Hepatocyte (in vitro differentiated cells): Measurements from ENCODE around the gene PAFAH1B1. TPM values are rescaled to one million over a fixed set of nuclear protein-coding genes. Genes with fewer than 3 reads are reported as not detected.

ENCODE experiments used
- DNase-seq: peaks from one replicate; pipeline ENCODE4 v3.0.0-alpha.2; 2016; ENCODE audit warnings: low spot score
- H2AFZ ChIP-seq: fragments of 200-600 bp; sonication (generic); 2 replicates; pipeline ENCODE4 v1.6.0; 2016; ENCODE audit warnings: antibody characterized with exemption, mild to moderate bottlenecking
- H3K27ac ChIP-seq: fragments of 200-600 bp; sonication (generic); 2 replicates; pipeline ENCODE4 v1.5.1; 2016; ENCODE audit warnings: mild to moderate bottlenecking
- H3K27me3 ChIP-seq: fragments of 200-600 bp; sonication (generic); 2 replicates; pipeline ENCODE4 v1.6.1; 2016
- H3K36me3 ChIP-seq: fragments of 200-600 bp; sonication (generic); replicated peaks from 2 replicates; pipeline ENCODE4 v1.5.1; 2016; ENCODE audit warnings: low read depth; ENCODE audit not compliant: insufficient read depth
- H3K4me1 ChIP-seq: fragments of 200-600 bp; sonication (generic); 2 replicates; pipeline ENCODE4 v1.5.1; 2016; ENCODE audit warnings: mild to moderate bottlenecking, moderate library complexity; ENCODE audit not compliant: insufficient read depth
- H3K4me2 ChIP-seq: fragments of 200-600 bp; sonication (generic); 2 replicates; pipeline ENCODE4 v1.6.0; 2016
- H3K4me3 ChIP-seq: fragments of 200-600 bp; sonication (generic); 2 replicates; pipeline ENCODE4 v1.5.1; 2016; ENCODE audit warnings: mild to moderate bottlenecking
- H3K79me2 ChIP-seq: fragments of 200-600 bp; sonication (generic); 2 replicates; pipeline ENCODE4 v1.6.0; 2017; ENCODE audit warnings: mild to moderate bottlenecking
- H3K9me2 ChIP-seq: fragments of 200-600 bp; sonication (generic); replicated peaks from 2 replicates; pipeline ENCODE4 v1.6.0; 2017; ENCODE audit warnings: mild to moderate bottlenecking; ENCODE audit not compliant: insufficient read depth
- H3K9me3 ChIP-seq: fragments of 200-600 bp; sonication (generic); 2 replicates; pipeline ENCODE4 v1.5.1; 2016; ENCODE audit warnings: low read depth, mild to moderate bottlenecking
- H4K20me1 ChIP-seq: fragments of 200-600 bp; sonication (generic); 2 replicates; pipeline ENCODE4 v1.6.0; 2016; ENCODE audit warnings: mild to moderate bottlenecking; ENCODE audit not compliant: insufficient read depth, poor library complexity, severe bottlenecking
- CTCF ChIP-seq: fragments of 200-600 bp; sonication (generic); IDR thresholded peaks from 2 replicates; pipeline ENCODE4 v1.5.1; 2016; ENCODE audit warnings: antibody characterized with exemption, mild to moderate bottlenecking; ENCODE audit not compliant: poor library complexity
- EZH2 ChIP-seq: fragments of 200-600 bp; sonication (generic); IDR thresholded peaks from 2 replicates; pipeline ENCODE4 v1.6.1; 2016; ENCODE audit warnings: antibody characterized with exemption, mild to moderate bottlenecking, borderline replicate concordance
- EZH2phosphoT487 ChIP-seq: fragments of 200-600 bp; sonication (generic); IDR thresholded peaks from one replicate; pipeline ENCODE4 v1.6.1; 2018; ENCODE audit warnings: antibody characterized with exemption, mild to moderate bottlenecking, low read depth, moderate library complexity; ENCODE audit not compliant: unreplicated experiment, severe bottlenecking
- WGBS: methylation state at CpG from one replicate; pipeline ENCODE4 v1.1.6; 2016; ENCODE audit warnings: low lambda C conversion rate; ENCODE audit errors: missing lambda C conversion rate; 5-methylcytosine and 5-hydroxymethylcytosine counted together
- polyA plus RNA-seq: library from polyadenylated mRNA; unstranded; fragments of >200 nt; fragmentation: Nextera tagmentation; extraction: Ambion mirVana; gene quantifications from 2 replicates; pipeline ENCODE4 v1.2.1, GENCODE V29; 2016
- total RNA-seq: library from RNA; depleted of rRNA; stranded (reverse); fragments of >200 nt; gene quantifications from 2 replicates; pipeline ENCODE4 v1.2.3, GENCODE V29; 2014

Gene PAFAH1B1
- total and polyA plus RNA-seq, 2 experiments from 2014 or later, result 37.5 to 91.8 TPM

DNA sequence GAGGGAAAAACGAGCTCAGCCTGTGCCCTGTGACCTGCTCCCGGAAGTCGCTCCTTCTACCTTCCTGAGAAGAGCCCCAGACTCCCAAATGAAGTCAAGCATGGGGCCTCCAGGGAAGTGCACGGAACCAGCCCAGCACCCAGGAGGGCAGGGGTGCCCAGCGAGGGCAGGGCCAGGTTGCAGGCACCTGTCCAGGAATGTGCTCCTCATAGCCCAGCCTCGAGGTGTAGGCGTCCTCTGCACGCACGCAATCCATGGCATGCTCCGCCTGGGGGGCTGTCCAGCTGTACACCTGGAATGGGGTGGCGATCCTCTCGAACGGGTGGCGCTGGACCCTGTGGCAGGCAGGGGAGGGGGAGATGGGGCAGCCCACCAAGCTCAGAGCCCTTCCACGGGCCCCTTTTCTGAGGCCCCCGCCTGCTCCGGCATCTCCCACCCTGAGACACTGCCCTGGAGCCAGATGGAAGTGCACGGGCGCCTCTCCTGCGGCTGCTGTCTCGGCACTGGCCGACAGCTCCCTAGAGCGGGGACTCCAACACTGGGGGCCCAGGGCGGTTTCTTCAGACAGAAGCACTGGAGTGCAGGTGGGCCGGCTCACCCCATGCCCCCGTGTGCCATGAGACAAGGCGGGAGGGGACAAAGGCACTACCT, 107.2 kb downstream of the PAFAH1B1 start:
- Histone ChIP-seq H3K36me3 (no peaks in the 10 kb centered on the region), H3K9me2 (no peaks in the 10 kb centered on the region)
- TF ChIP-seq EZH2phosphoT487 (no peak), EZH2 (no peak)

GRCh38 chr17:2701161-2701995, 107.9 kb downstream of the PAFAH1B1 start:
- Histone ChIP-seq H4K20me1 (peaks cover 15% of the 10 kb centered on the region), H3K79me2 (peaks cover 16% of the 10 kb centered on the region), H3K27me3 (no peaks in the 10 kb centered on the region), H3K4me1 (peaks cover 8% of the 10 kb centered on the region), H3K9me2 (no peaks in the 10 kb centered on the region), H3K9me3 (no peaks in the 10 kb centered on the region), H3K4me2 (no peak overlapping the region), H3K4me3 (no peak overlapping the region), H3K27ac (no peak overlapping the region), H3K36me3 (no peaks in the 10 kb centered on the region), H2AFZ (no peak overlapping the region)
- WGBS, result 97% methylated on average over 35 of the region's 41 CpGs
- TF ChIP-seq CTCF (no peak), EZH2 (no peak), EZH2phosphoT487 (no peak)
- no peak for DNase-seq

More for the DNA sequence above, 107.2 kb downstream of the PAFAH1B1 start:
- Histone ChIP-seq H3K9me3 (no peaks in the 10 kb centered on the region), H3K27me3 (no peaks in the 10 kb centered on the region), H3K4me2 (no peak overlapping the region), H3K4me3 (no peak overlapping the region), H4K20me1 (peaks cover 10% of the 10 kb centered on the region), H3K27ac (no peak overlapping the region), H3K79me2 (peaks cover 9% of the 10 kb centered on the region), H2AFZ (no peak overlapping the region), H3K4me1 (peaks cover 3% of the 10 kb centered on the region)
- WGBS, result 98% methylated on average over 24 of the region's 27 CpGs
- no peak for DNase-seq

DNA sequence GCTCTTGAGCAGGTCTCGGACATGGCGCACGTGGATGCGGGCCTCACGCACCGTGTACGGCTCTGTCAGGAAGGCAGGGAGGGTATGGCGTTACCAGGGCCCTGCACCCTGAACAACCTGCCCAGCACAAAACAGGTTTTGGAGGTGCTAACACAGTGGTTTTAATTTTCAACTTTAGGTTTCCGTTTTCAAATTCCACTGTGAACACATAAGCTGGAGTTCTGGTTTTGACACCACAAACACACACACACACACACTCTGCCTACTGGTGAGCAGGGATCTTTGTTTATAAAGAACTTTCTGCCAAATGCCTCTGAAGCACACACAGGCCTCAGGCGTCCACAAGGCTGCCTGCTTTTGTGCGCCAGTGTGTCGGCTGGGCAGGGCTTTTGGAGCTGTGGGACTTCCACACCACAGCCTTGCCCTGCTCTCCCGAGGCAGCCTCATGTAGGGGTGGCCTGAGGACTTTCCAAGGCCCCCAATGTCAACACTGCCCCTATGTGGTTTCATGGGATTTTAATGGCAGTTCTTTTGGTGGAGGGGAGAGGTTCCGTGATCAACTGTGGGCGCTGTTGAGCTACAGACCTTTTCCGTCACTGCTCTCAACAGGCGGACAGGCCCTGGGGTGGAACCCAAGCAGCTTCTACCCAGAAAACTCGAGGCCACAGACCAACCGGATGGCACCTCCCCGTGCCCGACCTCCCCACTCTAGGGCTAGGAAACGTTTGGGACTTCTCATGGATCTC, 108.7 kb downstream of the PAFAH1B1 start:
- Histone ChIP-seq H3K27me3 (no peaks in the 10 kb centered on the region), H2AFZ (no peak overlapping the region), H3K4me2 (no peak overlapping the region), H3K4me1 (peaks cover 8% of the 10 kb centered on the region), H3K4me3 (no peak overlapping the region), H3K79me2 (peaks cover 24% of the 10 kb centered on the region), H3K9me3 (no peaks in the 10 kb centered on the region), H3K9me2 (no peaks in the 10 kb centered on the region), H3K27ac (no peak overlapping the region), H3K36me3 (no peaks in the 10 kb centered on the region), H4K20me1 (peaks cover 18% of the 10 kb centered on the region)
- TF ChIP-seq CTCF (no peak), EZH2 (no peak), EZH2phosphoT487 (no peak)
- WGBS, result 93% methylated on average over 22 of the region's 22 CpGs
- no peak for DNase-seq
